Activated CD4-positive, CD25-positive, alpha-beta regulatory T cell treated with anti-CD3 and anti-CD28 coated beads, Interleukin-2, amount 50 U/mL, for 16 hours (primary cell): ENCODE data around the gene POTEF.
"Not testable (repeated sequence)": the region's sequence is repeated elsewhere in the genome, so short reads cannot be mapped to it uniquely, and the experiment has no call there.

Experiments used
- DNase-seq: peaks from one replicate; pipeline ENCODE4 v3.0.0-alpha.2; 2020; ENCODE audit warnings: low read depth, low spot score

POTEF gene

GRCh38 chr2:130128464-130128863 is 558 bp downstream of the POTEF start:
- DNase-seq, result not testable (repeated sequence)

GRCh38 chr2:130127726-130128125 is 1.3 kb downstream of the POTEF start:
- not testable (repeated sequence) for DNase-seq

DNA sequence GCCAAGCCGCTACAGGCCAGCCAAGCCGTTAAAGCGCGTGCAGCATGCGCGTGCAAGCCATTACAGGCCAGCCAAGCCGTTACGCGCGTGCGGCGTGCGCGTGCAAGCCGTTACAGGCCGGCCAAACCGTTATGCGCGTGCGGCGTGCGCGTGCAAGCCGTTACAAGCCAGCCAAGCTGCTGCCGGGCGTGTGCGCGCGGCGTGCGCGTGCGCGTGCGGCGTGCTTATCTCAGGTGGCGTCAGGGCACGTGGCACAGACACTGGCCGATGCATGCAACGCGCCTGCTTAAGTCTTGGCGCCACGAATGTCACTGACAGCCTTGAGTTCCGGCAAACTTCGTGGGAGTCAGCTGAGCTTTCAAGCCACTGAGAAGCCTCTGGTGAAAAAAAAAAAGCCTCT is 8.1 kb downstream of the POTEF start:
- not testable (repeated sequence) for DNase-seq

DNA sequence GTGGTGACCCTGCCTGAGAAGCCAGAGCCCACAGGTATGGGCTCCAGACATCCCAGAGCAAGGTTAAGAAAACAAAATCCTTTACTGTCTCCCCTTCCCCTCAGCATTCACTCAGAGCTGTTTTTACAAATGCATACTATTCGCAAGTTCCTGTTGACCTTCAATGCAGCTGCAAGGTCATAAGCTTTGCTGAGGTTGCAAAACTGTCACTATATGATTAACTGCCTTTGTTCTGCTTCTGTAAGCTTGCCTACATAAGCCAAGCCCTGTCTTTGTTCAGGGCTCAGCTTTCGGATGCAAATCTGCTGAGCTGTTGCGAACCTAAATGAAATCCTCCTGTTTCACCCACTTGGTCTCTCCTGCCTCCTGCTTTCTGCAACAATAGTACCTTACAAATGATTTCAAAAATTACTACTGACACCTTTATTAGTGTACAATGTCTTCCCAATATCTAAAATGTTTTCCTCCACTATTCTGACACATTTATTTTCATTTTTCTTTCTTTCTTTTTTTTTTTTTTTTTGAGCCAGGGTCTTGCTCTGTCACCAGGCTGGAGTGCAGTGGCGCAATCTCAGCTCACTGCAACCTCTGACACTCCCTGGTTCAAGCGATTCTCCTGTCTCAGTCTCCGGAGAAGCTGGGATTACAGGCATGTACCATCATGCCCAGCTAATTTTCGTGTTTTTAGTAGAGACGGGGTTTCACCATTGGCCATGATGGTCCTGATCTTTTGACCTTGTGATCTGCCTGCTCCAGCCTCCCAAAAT is 26.2 kb downstream of the POTEF start:
- DNase-seq, result not testable (repeated sequence)

- not testable (repeated sequence) for DNase-seq
These were observed 66.4 kb downstream of the POTEF start for GRCh38 chr2:130062645-130063044.

- not testable (repeated sequence) for DNase-seq
These were observed 69.0 kb downstream of the POTEF start for GRCh38 chr2:130059982-130060381.

GRCh38 chr2:130056336-130056735 is 72.7 kb downstream of the POTEF start:
- not testable (repeated sequence) for DNase-seq

DNA sequence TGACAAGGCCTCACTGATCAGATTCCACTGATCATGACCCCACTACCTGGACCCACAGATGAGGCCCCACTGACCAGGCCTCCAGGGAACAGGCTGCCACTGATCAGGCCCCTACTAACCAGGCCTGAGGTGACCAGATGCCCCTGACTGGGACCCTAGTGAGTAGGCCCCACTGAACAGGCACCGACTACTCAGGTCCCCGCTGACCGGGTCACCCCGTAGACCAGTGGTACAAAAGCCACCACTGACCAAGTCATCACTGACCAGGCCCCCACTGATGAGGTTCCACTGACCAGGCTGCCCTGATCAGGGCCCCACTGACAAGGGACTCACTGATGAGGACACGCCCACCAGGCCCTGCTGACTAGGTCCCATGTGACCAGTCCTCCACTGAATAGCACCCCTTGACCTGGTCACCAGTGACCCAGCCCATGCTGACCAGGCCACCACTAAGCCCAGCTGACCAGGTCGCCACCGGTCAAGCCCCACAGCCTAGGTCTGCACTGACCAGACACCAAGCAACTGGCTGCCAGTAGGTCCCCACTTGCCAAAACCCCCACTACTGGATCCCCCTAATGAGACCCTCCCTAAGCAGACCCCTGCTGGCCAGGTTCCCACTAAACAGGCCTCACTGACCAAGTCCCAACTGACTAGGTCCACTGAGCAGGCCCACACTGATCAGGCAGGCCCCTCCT is 75.7 kb downstream of the POTEF start:
- not testable (repeated sequence) for DNase-seq

- not testable (repeated sequence) for DNase-seq
These were observed 76.6 kb downstream of the POTEF start for GRCh38 chr2:130052376-130052775.

- not testable (repeated sequence) for DNase-seq
These were observed 80.6 kb downstream of the POTEF start for GRCh38 chr2:130048422-130048821.

DNA sequence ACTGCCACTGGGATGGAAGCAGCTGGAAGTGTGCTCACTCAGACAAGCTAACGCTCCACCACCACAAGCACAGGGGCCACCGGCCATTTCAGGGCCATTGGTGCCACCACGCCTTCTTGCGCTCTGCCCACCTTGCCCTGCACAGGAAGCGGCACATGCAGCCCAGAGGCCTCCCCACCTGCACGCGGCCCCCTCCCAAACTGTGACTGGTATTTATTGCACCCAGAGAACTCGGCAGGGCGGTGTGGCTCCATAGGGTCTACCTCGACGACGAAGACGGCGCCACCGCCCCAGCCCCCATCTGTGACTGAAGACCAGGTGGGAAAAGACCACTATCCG is 90.8 kb downstream of the POTEF start:
- DNase-seq, result not testable (repeated sequence)

DNA sequence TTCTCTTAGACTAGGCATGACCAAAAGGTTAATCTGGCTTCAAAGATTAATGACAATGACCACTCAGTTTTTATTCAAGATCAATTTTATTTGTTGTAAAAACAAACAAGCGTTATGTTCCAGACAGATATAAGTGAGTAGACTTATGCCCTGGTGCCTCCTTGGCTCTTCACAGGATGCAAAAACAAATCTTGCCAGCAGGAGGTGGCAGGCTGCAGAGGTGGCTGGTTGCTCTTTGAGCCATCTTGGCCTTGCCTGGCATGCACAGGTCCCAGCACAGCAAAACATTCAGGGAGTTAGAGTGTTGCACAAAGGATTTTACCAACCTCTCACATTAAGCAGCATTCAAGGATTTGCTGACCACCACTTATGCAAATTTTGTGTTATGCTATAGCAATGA is 103.1 kb downstream of the POTEF start:
- not testable (repeated sequence) for DNase-seq
